B cell (primary cell): ENCODE data around the gene NOXA1.

Experiments
- EZH2 ChIP-seq: IDR thresholded peaks from 2 replicates; pipeline ENCODE4 v1.6.1; 2012; ENCODE audit warnings: borderline replicate concordance, low read depth, mild to moderate bottlenecking, moderate library complexity, low read length; ENCODE audit not compliant: insufficient read depth, poor library complexity, severe bottlenecking
- TF ChIP-seq, protein P1 (sequence below): fragments of 200-600 bp; IDR thresholded peaks from one replicate; pipeline ENCODE4 v1.8.0; 2022; ENCODE audit warnings: antibody characterized with exemption, mild to moderate bottlenecking

DNA sequence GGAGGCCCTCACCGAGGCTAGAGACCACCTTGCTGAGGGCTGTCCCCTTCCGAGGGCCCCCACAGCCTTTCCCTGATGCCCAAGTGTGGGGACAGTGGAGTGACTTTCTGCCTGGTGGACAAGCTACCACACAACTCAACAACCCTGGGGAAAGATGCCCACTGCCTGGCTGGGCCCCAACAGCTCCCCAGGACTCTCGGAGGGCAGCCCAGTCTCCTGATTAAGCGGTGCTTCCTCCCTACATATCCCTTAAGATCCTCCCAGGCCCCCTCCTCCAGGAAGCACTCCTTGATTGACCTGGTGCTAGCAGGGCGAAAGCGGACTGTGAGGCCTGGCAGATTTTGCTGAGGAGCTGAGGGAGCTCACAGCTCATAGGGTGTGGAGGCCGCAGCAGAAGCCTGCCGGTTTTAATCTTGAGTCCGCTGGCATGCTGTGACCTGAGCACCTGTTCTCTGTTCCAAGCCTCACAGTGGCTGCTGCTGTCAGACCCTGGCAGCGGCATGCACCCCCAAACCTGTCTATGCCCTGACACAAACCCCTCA lies 33.7 kb downstream of the NOXA1 start:
- no peak for TF ChIP-seq EZH2
- TF ChIP-seq, protein P1, sequence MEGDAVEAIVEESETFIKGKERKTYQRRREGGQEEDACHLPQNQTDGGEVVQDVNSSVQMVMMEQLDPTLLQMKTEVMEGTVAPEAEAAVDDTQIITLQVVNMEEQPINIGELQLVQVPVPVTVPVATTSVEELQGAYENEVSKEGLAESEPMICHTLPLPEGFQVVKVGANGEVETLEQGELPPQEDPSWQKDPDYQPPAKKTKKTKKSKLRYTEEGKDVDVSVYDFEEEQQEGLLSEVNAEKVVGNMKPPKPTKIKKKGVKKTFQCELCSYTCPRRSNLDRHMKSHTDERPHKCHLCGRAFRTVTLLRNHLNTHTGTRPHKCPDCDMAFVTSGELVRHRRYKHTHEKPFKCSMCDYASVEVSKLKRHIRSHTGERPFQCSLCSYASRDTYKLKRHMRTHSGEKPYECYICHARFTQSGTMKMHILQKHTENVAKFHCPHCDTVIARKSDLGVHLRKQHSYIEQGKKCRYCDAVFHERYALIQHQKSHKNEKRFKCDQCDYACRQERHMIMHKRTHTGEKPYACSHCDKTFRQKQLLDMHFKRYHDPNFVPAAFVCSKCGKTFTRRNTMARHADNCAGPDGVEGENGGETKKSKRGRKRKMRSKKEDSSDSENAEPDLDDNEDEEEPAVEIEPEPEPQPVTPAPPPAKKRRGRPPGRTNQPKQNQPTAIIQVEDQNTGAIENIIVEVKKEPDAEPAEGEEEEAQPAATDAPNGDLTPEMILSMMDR = no peak
